Immature natural killer cell (primary cell): ENCODE data around the gene C3orf52. TPM values are rescaled to one million over a fixed set of nuclear protein-coding genes. Genes with fewer than 3 reads are reported as not detected.

Experiments used
- DNase-seq, 3 donors: peaks; one replicate each; pipeline ENCODE4 v3.0.0; 2022; ENCODE audit warnings: mixed read lengths in 1 of 3
- H3K27ac Mint-ChIP-seq, 6 donors: one replicate each; pipeline ENCODE4 v1.8.0; 2020; ENCODE audit warnings: mixed read lengths in 6 of 6, mild to moderate bottlenecking in 5 of 6, inconsistent platforms in 4 of 6, moderate library complexity in 3 of 6
- H3K27me3 Mint-ChIP-seq, 3 donors: one replicate each; pipeline ENCODE4 v1.8.0; 2020 to 2021; ENCODE audit warnings: low read depth in 3 of 3, mild to moderate bottlenecking in 3 of 3, mixed read lengths in 3 of 3, moderate library complexity in 3 of 3, inconsistent platforms in 1 of 3
- H3K36me3 Mint-ChIP-seq, 3 donors: one replicate each; pipeline ENCODE4 v1.8.0; 2020; ENCODE audit warnings: mixed read lengths in 3 of 3, inconsistent platforms in 2 of 3, mild to moderate bottlenecking in 2 of 3
- H3K4me1 Mint-ChIP-seq, 2 donors: one replicate each; pipeline ENCODE4 v1.8.0; 2020; ENCODE audit warnings: inconsistent platforms in 2 of 2, mild to moderate bottlenecking in 2 of 2, mixed read lengths in 2 of 2, moderate library complexity in 1 of 2
- H3K4me3 Mint-ChIP-seq, 5 donors: one replicate each; pipeline ENCODE4 v1.8.0; 2020; ENCODE audit warnings: mild to moderate bottlenecking in 5 of 5, mixed read lengths in 5 of 5, inconsistent platforms in 3 of 5, moderate library complexity in 3 of 5
- H3K9me3 Mint-ChIP-seq, 6 donors: one replicate each; pipeline ENCODE4 v1.8.0; 2020; ENCODE audit warnings: mild to moderate bottlenecking in 6 of 6, mixed read lengths in 6 of 6, inconsistent platforms in 4 of 6, moderate library complexity in 3 of 6
- polyA plus RNA-seq, 3 donors: library from polyadenylated mRNA; unstranded; fragments of 300-500 nt; fragmentation: Illumina TruSeq; gene quantifications; one replicate each; pipeline ENCODE4 v1.2.3, GENCODE V29; 2021

Gene C3orf52
- polyA plus RNA-seq, 3 donors from 2014 or later: 0.29 TPM; not detected in 2

- Mint-ChIP-seq H3K4me1 (no peaks in the 10 kb centered on the region), H3K27me3 (peaks cover 0 to 5% (median 4%) of the 10 kb centered on the region in 3 donors), H3K27ac (no peak overlapping the region), H3K36me3 (peaks cover 5 to 13% (median 13%) of the 10 kb centered on the region in 3 donors), H3K4me3 (peak overlapping the region in 1 of 5 donors; percentile 11), H3K9me3 (peaks cover 5 to 30% (median 14%) of the 10 kb centered on the region in 6 donors)
- no peak for DNase-seq
Measured at GRCh38 chr3:112143251-112143650, 57.1 kb downstream of the C3orf52 start.

DNA sequence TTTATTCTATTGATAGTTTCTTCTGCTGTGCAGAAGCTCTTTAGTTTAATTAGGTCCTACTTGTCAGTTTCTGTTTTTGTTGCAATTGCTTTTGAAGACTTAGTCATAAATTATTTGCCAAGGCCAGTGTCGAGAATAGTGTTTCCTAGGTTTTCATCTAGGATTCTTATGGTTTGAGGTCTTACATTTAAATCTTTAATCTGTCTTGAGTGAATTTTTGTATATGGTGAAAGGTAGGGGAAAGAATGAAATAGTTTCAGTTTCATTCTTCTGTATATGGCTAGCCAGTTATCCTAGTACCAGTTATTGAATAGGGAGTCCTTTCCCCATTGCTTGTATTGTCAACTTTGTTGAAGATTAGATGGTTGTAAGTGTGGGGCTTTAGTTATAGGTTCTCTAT is 57.5 kb downstream of the C3orf52 start:
- no peaks in the 10 kb centered on the region for H3K4me1 Mint-ChIP-seq
- peaks cover 0 to 5% (median 4%) of the 10 kb centered on the region in 3 donors for H3K27me3 Mint-ChIP-seq
- H3K9me3 Mint-ChIP-seq: peaks cover 5 to 31% (median 14%) of the 10 kb centered on the region in 6 donors
- H3K36me3 Mint-ChIP-seq: peaks cover 5 to 13% (median 13%) of the 10 kb centered on the region in 3 donors
- no peak overlapping the region for H3K27ac Mint-ChIP-seq
- peak overlapping the region in 1 of 5 donors; percentile 22 for H3K4me3 Mint-ChIP-seq
- no peak for DNase-seq

- H3K27ac Mint-ChIP-seq: no peak overlapping the region
Measured at GRCh38 chr3:112149136-112149535, 62.9 kb downstream of the C3orf52 start.

GRCh38 chr3:112167758-112168157 is 81.6 kb downstream of the C3orf52 start:
- Mint-ChIP-seq H3K4me1 (no peaks in the 10 kb centered on the region), H3K27ac (no peak overlapping the region), H3K36me3 (peaks cover 0 to 7% (median 0%) of the 10 kb centered on the region in 3 donors), H3K27me3 (peaks cover 0 to 5% (median 5%) of the 10 kb centered on the region in 3 donors), H3K4me3 (no peak overlapping the region), H3K9me3 (peaks cover 0 to 5% (median 1%) of the 10 kb centered on the region in 6 donors)
- no peak for DNase-seq

More at GRCh38 chr3:112149136-112149535, 62.9 kb downstream of the C3orf52 start:
- Mint-ChIP-seq H3K9me3 (peaks cover 5 to 40% (median 14%) of the 10 kb centered on the region in 6 donors), H3K4me3 (no peak overlapping the region), H3K4me1 (no peaks in the 10 kb centered on the region), H3K27me3 (peaks cover 0 to 7% (median 5%) of the 10 kb centered on the region in 3 donors), H3K36me3 (peaks cover 0 to 13% (median 13%) of the 10 kb centered on the region in 3 donors)
- DNase-seq: no peak

Other genes with a start within 250 kb of the C3orf52 start
- gene PHLDB2, start 227.1 kb upstream of the C3orf52 start, polyA plus RNA-seq: 10 to 100 TPM in 2 of 3 donors, 1 to 10 TPM in 1; 8.2 to 24.8 (median 11.2) TPM
- gene ABHD10, start 107.4 kb upstream of the C3orf52 start, polyA plus RNA-seq: 10 to 100 TPM; 22.2 to 27.7 (median 24.2) TPM
- not detected for gene TAGLN3, start 87.5 kb upstream of the C3orf52 start, polyA plus RNA-seq
- not detected for gene TMPRSS7, start 51.7 kb upstream of the C3orf52 start, polyA plus RNA-seq
- 1 to 10 TPM in 2 of 3 donors, under 1 TPM in 1; 0.64 to 3.6 (median 1.5) TPM for gene GCSAM, start 46.9 kb downstream of the C3orf52 start, polyA plus RNA-seq
- gene SLC9C1, start 207.8 kb downstream of the C3orf52 start, polyA plus RNA-seq: not detected
- gene CD200, start 246.8 kb downstream of the C3orf52 start, polyA plus RNA-seq: under 1 TPM in 2 of 3 donors, not detected in 1; 0.11 to 0.20 TPM